HG02588 (cell line): Measurements from ENCODE around the gene DNAH14.

Experiments
- ATAC-seq: cut with Tn5 transposase; IDR thresholded peaks from one replicate; pipeline ENCODE4 v1.9.1; 2021; ENCODE audit warnings: mild to moderate bottlenecking, moderate library complexity; ENCODE audit not compliant: unreplicated experiment

Gene DNAH14

DNA sequence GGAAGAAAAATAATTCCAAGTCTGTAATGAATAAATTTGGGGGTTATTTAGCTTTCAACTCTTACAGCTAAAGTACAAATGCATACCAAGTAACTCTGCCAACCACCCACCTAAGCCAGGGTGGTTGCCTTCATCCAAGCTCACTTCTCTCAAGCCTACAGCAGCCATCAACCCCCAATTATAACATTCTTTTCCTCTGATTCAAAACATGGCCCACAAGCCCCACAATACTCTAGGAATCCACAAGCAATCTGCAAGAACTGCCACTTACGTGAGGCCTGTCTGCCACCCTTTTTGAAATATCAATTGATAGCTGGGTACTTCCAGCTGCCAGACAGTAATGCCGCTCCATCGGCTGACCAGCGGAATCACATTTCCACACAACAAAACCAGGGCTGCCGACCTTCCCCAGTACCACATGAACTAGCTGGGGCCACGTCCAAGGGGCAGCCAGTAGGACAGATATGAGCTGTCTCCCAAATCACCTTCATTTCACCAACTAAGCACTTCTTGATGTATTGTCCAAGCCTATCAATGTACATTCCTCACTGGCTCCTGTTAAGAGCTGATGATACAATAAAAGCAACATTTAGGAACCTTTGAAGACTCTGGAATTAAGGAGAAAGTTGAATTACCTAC, 495.2 kb downstream of the DNAH14 start:
- no peak for ATAC-seq

DNA sequence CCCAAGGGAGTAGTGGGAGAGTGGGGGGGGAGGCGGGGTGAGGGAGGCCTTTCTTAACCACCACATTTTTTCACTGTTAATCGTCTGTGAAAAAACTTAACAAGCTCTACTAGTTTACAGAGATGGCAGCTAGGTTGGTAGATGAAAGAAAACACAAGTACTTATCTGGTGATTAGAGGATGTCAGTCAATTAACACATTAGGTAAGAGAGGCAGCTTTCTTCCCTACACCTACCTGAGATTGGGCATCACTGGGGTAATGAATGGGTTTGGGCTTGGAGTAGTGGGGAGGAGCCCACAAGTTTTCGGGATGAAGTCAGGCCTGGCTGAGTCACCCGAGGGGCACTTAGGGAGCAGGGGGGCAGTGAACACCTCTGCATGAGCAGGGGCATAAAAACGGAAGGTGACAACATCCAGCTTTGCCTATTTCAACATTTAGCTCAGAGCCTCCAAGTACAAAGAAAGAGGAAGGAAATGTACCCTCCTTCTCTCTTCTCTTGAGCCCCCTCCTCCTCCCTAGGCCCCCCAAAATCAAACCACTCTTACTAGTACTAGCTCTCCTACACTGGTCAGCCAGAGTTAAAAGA, 495.8 kb downstream of the DNAH14 start:
- no peak for ATAC-seq

DNA sequence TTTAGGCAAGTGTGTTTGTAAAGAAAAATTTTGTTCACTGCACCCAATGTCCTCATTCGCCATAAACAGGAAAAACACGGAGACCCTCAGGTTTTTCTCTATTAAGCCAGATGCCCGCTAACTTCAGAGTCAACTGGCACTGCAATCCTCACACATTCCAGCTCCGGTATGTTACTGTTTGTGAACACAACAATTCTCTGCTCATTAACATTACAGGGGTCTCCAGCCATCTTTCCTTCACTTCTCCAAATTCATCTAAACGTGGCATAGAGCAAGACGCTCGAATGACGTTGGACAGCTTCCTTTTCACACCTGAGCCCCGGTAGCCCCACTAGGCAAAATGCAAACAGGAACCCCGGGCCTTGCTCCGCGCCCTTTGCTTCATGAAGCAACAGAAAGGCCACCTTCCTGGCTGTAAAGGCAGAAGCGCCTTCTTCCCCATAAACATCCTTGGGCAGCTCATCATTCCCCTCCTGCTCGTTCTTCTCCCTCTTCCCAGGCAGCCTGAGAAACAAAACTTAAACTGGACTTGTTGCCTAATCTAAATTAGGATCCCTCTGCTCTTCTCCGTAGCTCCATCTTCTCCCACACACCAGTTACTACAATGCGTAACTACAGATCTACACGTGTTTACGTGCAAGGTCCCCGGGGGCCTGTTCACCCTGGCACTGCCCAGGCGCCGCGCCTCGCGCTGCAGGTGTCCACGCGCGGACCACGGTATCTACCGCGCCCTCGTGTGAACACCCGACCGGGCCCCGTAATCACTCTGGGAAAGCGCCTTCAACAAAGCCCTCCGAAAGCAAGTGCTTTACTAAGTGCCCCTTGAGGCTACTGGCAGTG, 497.1 kb downstream of the DNAH14 start:
- no peak for ATAC-seq

DNA sequence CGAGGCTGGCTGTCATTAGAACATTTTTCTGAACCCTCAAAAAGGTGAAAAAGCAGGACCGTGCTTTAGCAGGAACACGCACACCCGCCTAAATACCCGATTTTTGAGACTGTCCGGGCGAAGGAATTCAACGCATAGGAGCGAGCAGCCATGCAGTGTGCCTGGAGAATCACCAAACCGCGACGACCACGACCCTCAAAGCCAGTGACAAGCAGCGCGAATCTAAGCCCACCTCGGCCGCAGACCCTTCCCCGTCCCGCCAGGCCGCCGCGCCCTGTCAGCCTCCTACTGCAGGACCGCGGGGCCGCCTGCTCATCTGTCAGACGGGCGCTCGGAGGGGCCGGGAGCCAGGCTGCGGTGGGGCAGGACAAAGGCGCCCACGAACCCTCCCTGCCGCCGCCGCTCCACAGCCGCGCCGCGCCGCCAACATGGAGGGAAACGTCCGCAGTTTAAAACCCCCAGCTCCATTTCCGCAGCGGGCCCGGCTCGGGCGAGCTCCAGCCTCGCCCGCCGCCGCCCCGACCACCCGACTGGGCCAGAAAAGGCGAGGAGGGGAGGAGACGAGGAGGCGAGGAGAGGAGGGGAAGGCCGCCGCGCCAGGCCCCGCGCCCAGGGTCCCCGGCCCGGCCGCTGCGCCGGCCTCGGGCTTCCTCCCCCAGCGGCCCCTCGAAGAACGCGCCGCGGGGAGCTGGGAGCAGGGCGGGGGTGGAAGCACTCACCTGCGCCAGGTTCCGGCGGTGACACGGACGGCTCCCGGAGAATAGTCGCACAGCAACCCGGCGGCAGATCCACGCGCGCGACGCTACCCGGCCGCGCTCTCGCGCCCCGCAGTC, 498.0 kb downstream of the DNAH14 start, which contains the start of gene LBR:
Gene LBR, minus strand, starts transcription at position 804 of the 833 bp plus-strand sequence. CDS start 3,963 bp downstream, outside the sequence.
- ATAC-seq = peak; percentile 33

DNA sequence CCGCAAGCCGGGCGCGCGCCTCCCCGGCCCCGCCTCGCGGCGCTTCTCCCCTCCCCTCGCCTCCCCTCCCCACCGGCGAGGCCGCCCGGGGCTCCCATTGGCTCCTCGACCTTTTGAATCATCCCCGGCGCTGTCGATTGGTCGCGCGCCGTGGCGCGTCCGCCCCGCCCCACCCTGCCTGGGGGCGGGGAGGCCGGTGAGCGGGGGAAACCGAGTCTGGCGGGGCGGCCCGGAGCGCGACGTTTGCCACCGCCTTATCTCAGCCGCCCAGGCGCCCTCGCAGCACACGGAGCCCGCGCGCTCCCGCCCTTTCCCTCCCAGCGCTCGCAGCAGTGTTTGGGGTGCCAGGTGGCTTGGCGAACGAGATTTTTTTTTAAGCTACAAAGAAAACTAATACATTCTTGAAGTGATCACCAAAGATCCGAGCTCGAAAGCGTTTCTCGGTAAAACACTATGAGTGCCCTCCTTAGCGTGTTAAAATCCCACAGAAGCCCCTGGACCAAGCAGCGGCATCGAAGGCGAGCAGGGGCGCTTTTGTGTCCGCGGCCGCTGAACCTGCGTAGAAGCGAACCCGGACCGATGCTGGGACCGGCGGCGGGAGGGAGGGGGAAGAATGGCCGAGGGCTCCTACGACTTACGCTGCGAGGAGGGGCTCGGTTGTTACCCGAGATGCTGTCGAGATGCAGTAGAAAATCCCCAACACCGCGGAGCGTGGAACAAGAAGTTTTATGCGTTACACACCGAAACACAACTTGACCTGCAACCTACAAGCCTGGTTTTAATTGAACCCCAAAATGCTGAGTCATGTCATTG, 498.8 kb downstream of the DNAH14 start:
- ATAC-seq = peak; percentile 90

DNA sequence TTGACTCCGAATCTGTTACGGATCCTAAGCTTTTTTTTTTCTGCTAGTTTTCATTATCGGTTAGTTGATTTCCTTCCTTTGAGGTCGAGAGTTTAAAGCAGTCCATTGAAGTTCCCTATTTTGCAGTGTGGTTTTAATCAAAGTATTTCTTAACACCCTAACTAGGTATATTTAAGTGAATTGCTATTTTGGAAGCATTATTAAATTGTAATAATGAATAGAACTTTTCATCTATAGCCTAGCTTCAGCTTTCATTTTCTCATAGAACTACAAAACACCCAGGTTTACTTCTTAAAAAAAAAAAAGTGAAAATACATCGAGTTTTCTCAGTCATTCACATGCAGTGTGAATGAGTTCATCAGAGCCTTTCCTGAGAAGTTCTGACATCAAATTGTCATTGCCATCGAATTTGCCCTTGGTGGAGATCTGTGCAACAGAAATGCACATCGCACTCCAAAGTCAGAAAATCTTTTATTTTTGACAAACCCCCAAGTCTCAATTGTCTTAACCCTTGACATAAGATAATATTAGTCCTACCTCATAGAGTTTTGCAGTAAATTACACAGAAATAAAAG, 499.5 kb downstream of the DNAH14 start:
- ATAC-seq = no peak

DNA sequence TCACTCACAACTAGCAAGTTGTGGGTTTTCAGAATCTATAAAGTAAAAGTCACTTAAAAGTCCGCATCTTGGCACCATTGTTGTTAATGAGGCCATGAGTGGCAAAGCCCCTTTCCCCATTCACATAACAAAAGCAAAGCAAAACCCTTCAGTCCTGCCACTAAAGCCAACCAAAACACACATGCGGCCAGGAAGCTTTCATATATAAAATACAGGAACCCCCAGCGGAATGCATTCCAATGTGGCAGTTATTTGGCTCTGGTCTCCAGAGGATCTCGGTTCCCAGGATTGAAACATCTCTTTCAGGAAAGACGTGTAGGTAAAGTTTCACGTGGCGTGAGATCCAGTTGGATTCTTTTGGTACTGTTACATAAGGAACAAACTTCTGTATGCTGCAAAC, 500.8 kb downstream of the DNAH14 start:
- no peak for ATAC-seq

DNA sequence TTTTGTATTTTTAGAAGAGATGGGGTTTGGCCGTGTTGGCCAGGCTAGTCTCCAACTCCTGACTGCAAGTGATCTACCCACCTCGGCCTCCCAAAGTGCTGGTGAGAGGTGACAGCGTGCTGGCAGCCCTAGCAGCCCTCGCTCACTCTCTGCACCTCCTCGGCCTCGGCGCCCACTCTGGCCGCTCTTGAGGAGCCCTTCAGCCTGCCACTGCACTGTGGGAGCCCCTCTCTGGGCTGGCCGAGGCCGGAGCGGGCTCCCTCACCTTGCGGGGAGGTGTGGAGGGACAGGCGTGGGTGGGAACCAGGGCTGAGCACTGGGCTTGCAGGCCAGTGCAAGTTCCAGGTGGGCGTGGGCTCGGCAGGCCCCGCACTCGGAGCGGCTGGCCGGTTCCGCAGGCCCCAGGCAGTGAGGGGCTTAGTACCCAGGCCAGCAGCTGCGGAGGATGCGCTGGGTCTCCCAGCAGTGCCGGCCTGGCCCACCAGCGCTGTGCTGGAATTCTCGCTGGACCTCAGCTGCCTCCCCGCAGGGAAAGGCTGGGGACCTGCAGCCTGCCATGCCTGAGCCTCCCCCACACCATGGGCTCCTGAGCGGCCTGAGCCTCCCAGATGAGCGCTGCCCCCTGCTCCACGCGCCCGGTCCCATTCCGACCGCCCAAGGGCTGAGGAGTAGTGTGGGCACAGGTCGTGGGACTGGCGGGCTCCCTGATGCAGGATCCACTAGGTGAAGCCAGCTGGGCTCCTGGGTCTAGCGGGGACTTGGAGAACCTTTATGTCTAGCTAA, 501.8 kb downstream of the DNAH14 start:
- no peak for ATAC-seq

DNA sequence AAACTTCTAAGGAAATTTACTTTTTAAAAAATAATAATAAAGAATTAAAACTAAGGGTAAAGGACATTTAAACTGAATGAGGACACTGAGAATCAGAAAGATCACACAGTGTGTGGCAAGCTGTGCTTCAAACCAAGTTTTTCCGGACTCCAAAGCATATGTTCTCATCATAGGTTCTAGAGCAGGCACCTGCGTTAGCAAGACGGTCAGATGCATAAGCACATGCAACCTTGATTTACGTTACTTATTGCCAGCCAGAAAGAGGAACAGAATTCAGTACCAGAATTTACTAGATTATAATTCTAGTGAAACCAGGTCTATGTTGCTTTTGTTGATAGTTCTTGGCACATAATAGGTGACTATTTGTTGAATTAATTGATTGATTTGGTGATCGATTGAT, 504.6 kb downstream of the DNAH14 start:
- no peak for ATAC-seq

DNA sequence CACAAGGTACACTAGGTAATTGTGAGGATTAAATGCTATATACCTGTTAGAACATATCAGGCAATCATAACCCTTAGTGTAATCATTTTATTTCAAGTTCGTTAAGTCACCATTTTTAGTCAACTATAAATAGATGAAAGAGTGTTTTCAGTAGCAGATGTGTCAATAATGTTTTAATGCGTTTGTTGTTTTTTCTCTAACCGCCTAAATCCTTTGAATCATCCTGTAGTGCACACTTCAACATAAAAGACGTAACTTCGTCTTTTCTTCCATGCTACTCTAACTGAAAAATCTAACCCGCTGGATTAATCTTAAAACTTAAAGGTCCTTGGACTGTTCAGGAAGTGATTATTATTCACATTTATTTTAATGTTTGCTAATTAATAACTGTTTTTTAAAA, 505.6 kb downstream of the DNAH14 start:
- ATAC-seq = no peak

DNA sequence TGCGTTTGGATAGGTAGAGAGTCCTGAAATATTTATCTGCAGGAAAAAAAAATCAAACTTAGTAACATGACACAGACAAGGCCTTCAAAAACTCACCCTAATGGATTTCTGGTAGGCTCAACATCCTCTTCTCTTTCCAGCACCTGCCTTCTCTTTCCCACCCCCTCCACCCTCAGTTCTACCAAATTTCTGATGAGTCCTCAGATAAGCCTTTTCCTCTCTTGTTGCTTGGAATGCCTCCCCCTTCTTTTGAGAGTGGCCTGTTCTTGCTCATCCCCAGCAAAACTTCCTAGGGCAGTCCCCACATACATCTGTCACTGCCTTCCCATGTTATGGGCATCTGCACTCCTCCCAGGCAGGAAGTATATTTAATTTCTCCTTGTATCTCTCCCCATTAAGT, 506.0 kb downstream of the DNAH14 start:
- ATAC-seq = peak; percentile 16

DNA sequence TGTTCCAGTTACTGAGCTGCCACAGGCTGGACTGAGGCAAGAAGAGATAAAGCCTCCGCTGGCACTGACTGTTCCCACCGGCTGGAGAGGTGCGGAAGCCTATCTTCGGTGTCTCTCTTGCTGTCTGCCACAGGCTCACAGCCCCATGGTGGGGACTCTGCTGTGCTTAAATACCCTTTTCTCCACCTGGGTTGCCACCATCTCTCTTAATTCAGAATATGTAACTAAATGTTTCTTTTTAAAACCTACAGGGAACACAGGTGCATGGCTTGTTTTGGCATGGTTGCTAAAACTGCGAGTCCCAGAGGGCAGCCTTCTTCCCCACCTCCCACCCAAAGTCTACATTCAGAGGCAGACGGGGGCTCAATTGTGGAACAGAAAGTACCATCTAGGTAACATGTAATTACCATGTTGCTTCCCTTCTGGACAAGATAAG, 506.5 kb downstream of the DNAH14 start:
- peak; percentile 70 for ATAC-seq

DNA sequence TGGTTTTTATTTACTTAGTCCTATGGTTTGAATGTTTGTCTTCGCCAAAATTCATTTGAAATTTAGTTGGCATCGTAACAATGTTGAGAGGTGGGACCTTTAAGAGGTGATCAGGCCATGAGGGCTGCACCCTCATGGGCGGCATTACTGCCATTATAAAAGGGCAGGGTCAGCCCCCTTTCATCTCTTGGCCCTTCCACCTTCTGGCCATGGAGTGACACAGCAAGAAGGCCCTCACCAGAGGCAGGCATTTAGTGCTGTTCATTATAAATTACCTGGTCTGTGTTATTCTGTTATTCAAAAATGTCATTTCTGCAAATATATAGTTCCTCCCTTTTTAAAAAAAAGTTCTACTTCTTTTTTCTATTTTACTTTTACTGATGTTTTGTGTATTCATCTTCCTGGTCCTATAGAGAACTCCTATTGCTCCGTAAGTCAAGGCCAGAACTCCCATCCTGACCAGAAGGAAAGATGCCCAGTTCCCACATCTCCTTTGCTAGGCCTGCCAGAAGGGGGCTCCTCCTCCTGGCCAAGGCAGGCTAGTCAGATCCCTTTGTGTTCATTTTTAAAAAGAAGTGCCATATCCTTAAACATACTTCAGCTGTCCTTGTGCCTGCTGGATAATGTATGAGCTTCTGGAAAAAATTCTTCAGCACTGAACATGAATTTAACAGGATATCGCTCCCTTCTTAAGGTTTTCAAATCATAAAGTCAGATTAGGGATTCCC, 508.4 kb downstream of the DNAH14 start:
- no peak for ATAC-seq

DNA sequence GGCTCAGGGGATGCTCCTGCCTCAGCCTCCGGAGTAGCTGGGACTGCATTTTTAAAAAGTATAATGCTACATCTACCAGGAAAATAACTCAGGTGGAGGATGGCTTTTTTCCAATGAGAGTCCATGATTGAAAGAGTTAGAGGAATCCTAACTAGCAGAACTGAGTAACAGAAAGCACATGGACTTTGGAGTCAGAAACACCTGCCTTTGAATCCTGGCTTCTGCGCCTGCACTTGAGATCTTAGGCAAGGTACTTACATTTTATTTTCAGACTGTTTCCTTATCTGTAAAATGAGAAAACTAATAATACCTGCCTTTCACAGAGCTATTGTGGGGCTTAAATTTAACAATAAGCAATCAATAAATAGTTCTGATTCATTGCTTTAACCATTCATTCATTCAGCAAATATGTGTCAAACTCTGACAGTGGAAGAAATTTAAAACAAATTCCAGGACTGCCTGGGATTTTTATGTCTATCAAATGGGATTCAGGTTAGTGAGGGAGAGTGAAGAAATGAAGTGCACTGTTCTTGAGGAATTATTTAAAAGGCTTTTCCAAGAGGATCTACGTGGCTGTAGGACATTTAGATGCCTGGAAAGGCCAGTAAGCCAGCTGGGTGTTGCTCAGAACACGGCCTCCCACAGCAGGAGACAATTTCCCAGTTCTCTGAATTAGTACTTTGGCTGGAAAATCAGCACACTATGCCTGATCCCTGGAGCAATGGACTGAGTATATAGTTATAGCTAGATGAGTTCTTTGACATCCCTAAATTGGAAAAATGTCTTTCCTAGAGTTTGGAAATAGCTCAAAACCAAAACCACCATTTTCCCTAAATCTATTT, 511.1 kb downstream of the DNAH14 start:
- no peak for ATAC-seq

DNA sequence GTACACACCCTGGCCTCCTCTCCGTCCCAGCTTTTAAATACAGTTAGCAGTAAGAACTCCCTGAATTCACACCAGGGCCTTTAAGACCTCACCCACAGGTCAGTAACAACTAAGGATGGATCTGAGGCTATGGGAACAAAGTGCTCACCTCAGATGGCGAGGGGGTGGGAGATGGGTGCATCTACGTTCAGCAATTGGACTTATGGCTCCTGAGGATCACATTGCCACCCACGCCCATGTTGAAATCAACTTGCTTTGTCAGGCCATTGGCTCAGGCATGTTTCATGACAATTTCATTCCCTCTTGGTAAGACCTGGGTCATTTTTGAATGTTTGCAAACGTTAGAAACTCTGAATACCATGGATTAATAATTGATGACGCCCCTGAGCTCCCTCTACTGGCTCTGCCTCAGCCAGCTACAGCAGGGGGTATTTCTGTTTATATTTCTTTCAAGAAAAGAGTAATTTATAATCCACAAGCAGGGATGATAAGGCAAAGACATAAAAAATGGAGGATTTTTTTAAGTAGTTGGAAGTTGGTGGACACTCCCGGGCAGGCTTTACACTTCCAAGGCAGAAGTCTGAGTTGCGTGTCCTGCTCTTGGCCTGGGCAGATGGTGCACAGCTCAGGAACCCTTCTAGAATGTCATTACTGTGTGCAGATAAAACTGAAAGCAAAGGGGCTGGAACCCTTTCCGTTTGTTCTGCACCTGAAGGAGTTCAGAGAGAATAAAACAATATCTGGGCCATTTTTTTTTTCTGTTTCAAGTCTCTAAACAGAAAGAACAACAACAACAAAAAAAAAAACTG, 512.0 kb downstream of the DNAH14 start:
- ATAC-seq = peak; percentile 42

DNA sequence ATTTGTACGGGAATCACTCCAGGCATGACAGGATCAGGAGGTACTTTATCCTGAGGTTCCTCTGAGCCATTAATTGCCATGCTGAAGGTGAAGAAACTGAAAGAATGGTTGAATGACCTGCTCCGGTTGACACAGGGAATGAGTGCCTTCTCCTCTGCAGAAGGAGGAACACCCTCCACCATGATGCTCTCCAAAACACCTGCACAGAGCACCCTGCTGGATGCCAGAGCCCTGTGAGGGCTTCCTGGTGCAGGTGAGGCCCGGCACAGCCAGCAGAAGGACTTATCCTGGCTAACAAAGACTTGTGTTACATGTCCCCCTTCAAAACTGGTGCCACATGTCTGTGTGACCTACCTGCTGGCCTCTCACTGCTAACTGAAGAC, 512.6 kb downstream of the DNAH14 start:
- ATAC-seq = no peak
